Measurements from ENCODE around the gene C1orf21. TPM values are rescaled to one million over a fixed set of nuclear protein-coding genes. Genes with fewer than 3 reads are reported as not detected.

C1orf21 gene
- total RNA-seq, 2 experiments from 2014 or later: 2.6 to 6.1 TPM

GRCh38 chr1:184510110-184510509, 123.3 kb downstream of the C1orf21 start:
- POLR2A ChIA-PET: no interaction called here
- H3K27ac Mint-ChIP-seq: no peak overlapping the region

DNA sequence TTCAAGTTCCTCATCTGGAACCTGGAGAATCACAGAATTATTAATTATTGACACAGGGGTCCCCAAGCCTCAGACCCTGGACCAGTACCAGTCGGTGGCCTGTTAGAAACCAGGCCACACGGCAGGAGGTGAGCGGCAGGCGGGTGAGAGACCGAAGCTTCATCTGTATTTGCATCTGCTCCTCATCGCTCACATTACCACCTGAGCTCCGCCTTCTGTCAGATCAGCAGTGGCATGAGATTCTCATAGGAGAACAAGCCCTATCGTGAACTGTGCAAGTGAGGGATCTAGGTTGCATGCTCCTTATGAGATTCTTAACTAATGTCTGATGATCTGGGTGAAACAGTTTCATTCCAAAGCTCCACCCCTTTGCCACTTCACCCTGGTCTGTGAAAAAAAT, 125.9 kb downstream of the C1orf21 start:
- intact Hi-C loops (cut with DNase I, micrococcal nuclease): no loop called here
- ChIA-PET POLR2A (no interaction called here), CTCF (interaction anchor here (1.8 kb wide), 1 partner anchor 12 kb away, joined by 3 read pairs; no protein-coding TSS in a partner anchor)
- Mint-ChIP-seq H3K36me3 (ENCODE audit: low read depth) (no peaks in the 10 kb centered on the region), H3K4me1 (no peaks in the 10 kb centered on the region), H3K9me3 (ENCODE audit: low read depth) (no peaks in the 10 kb centered on the region), H3K27me3 (peaks cover 4% of the 10 kb centered on the region), H3K27ac (no peak overlapping the region), H3K4me3 (no peak overlapping the region)
- ATAC-seq (no peak), DNase-seq (no peak)

More at GRCh38 chr1:184510110-184510509, 123.3 kb downstream of the C1orf21 start:
- no peaks in the 10 kb centered on the region for H3K27me3 Mint-ChIP-seq
- DNase-seq: no peak
- H3K9me3 Mint-ChIP-seq (ENCODE audit: low read depth): no peaks in the 10 kb centered on the region
- H3K4me3 Mint-ChIP-seq: no peak overlapping the region
- H3K4me1 Mint-ChIP-seq: no peaks in the 10 kb centered on the region
- no peaks in the 10 kb centered on the region for H3K36me3 Mint-ChIP-seq (ENCODE audit: low read depth)
- ATAC-seq: no peak
- intact Hi-C loops (cut with DNase I, micrococcal nuclease): no loop called here
- CTCF ChIA-PET: no interaction called here

- ChIA-PET POLR2A (no interaction called here), CTCF (interaction anchor here (1.8 kb wide), 1 partner anchor 11 kb away, joined by 3 read pairs; no protein-coding TSS in a partner anchor)
- H3K27ac Mint-ChIP-seq: no peak overlapping the region
Observed at GRCh38 chr1:184513421-184513820, 126.6 kb downstream of the C1orf21 start.

GRCh38 chr1:184513966-184514365, 127.1 kb downstream of the C1orf21 start:
- no peaks in the 10 kb centered on the region for H3K9me3 Mint-ChIP-seq (ENCODE audit: low read depth)
- H3K27ac Mint-ChIP-seq: no peak overlapping the region
- H3K36me3 Mint-ChIP-seq (ENCODE audit: low read depth): no peaks in the 10 kb centered on the region
- ChIA-PET CTCF (interaction anchor here (1.8 kb wide), 1 partner anchor 11 kb away, joined by 3 read pairs; no protein-coding TSS in a partner anchor), POLR2A (no interaction called here)
- DNase-seq (no peak), ATAC-seq (no peak)
- peaks cover 9% of the 10 kb centered on the region for H3K27me3 Mint-ChIP-seq
- H3K4me1 Mint-ChIP-seq: no peaks in the 10 kb centered on the region
- intact Hi-C loops (cut with DNase I, micrococcal nuclease): no loop called here
- no peak overlapping the region for H3K4me3 Mint-ChIP-seq

More at GRCh38 chr1:184513421-184513820, 126.6 kb downstream of the C1orf21 start:
- Mint-ChIP-seq H3K9me3 (ENCODE audit: low read depth) (no peaks in the 10 kb centered on the region), H3K4me1 (no peaks in the 10 kb centered on the region), H3K4me3 (no peak overlapping the region), H3K27me3 (peaks cover 5% of the 10 kb centered on the region), H3K36me3 (ENCODE audit: low read depth) (no peaks in the 10 kb centered on the region)
- ATAC-seq (no peak), DNase-seq (no peak)
- intact Hi-C loops (cut with DNase I, micrococcal nuclease): no loop called here

DNA sequence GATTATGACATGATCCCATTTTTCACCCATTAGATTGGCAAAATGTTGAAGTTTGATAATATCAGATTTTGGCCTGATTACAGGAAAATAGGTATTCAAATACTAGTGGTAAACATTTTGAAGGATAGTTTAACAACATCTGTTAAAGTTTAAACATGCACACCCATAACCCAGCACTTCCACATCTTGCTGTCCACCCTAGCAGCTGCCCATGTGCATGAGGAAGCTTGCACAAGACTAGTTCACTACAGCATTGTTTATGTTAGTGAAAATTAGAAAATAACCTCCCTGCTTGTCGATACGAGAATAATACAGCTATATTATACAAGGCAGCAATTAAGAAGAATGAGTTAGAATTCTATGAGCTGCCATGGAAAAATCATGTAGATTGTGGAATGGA, 127.6 kb downstream of the C1orf21 start:
- CTCF ChIA-PET: interaction anchor here (1.8 kb wide), 1 partner anchor 10 kb away, joined by 3 read pairs; no protein-coding TSS in a partner anchor
- Mint-ChIP-seq H3K9me3 (ENCODE audit: low read depth) (no peaks in the 10 kb centered on the region), H3K36me3 (ENCODE audit: low read depth) (no peaks in the 10 kb centered on the region), H3K4me3 (no peak overlapping the region), H3K27me3 (peaks cover 9% of the 10 kb centered on the region), H3K4me1 (no peaks in the 10 kb centered on the region), H3K27ac (no peak overlapping the region)
- ATAC-seq (no peak), DNase-seq (no peak)
- intact Hi-C loops (cut with DNase I, micrococcal nuclease): no loop called here
- POLR2A ChIA-PET: no interaction called here

DNA sequence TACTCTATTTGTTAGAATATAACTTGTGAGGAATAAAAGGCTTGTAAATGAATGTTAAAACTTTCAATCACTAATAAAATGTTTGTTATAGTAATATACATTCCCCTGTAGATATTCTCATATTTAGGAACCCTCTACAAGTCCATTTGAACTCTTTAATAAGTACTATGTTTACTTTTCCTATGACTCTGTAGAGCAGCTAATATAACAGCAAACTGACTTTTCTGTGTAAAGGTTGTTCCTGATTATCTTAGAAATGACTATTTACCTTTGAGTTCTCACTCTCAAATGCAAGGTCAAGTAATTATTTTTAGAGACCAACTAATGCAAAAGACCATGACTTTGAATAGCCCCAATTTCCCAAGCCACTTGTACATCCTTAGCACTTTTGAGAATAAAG, 130.3 kb downstream of the C1orf21 start:
- ATAC-seq (no peak), DNase-seq (no peak)
- Mint-ChIP-seq H3K27me3 (peaks cover 9% of the 10 kb centered on the region), H3K9me3 (ENCODE audit: low read depth) (no peaks in the 10 kb centered on the region), H3K36me3 (ENCODE audit: low read depth) (no peaks in the 10 kb centered on the region), H3K4me3 (no peak overlapping the region), H3K4me1 (no peaks in the 10 kb centered on the region), H3K27ac (no peak overlapping the region)
- intact Hi-C loops (cut with DNase I, micrococcal nuclease): no loop called here
- CTCF ChIA-PET: no interaction called here
- POLR2A ChIA-PET: no interaction called here

- intact Hi-C loops (cut with DNase I, micrococcal nuclease): no loop called here
- DNase-seq (no peak), ATAC-seq (no peak)
- Mint-ChIP-seq H3K9me3 (ENCODE audit: low read depth) (no peaks in the 10 kb centered on the region), H3K27ac (no peak overlapping the region), H3K4me3 (no peak overlapping the region), H3K27me3 (peaks cover 10% of the 10 kb centered on the region), H3K4me1 (no peaks in the 10 kb centered on the region), H3K36me3 (ENCODE audit: low read depth) (no peaks in the 10 kb centered on the region)
- POLR2A ChIA-PET: no interaction called here
- CTCF ChIA-PET: interaction anchor here (0.6 kb wide), 1 partner anchor 258 kb away, joined by 5 read pairs; no protein-coding TSS in a partner anchor
Observed at GRCh38 chr1:184518736-184519357, 132.0 kb downstream of the C1orf21 start.

GRCh38 chr1:184520336-184520735, 133.5 kb downstream of the C1orf21 start:
- Mint-ChIP-seq H3K4me1 (no peaks in the 10 kb centered on the region), H3K27ac (no peak overlapping the region), H3K9me3 (ENCODE audit: low read depth) (no peaks in the 10 kb centered on the region), H3K27me3 (peaks cover 10% of the 10 kb centered on the region), H3K4me3 (no peak overlapping the region), H3K36me3 (ENCODE audit: low read depth) (no peaks in the 10 kb centered on the region)
- intact Hi-C loops (cut with DNase I, micrococcal nuclease): no loop called here
- POLR2A ChIA-PET: no interaction called here
- no peak for DNase-seq
- ATAC-seq: no peak
- CTCF ChIA-PET: interaction anchor here (0.7 kb wide), 1 partner anchor 604 kb away, joined by 3 read pairs; no protein-coding TSS in a partner anchor

GRCh38 chr1:184524248-184524647, 137.4 kb downstream of the C1orf21 start:
- no peak for DNase-seq
- no peaks in the 10 kb centered on the region for H3K36me3 Mint-ChIP-seq (ENCODE audit: low read depth)
- no peaks in the 10 kb centered on the region for H3K4me1 Mint-ChIP-seq
- H3K9me3 Mint-ChIP-seq (ENCODE audit: low read depth): no peaks in the 10 kb centered on the region
- no peak for ATAC-seq
- intact Hi-C loops (cut with DNase I, micrococcal nuclease): no loop called here
- POLR2A ChIA-PET: no interaction called here
- CTCF ChIA-PET: interaction anchor here (0.6 kb wide), 1 partner anchor 314 kb away, joined by 3 read pairs; no protein-coding TSS in a partner anchor
- no peak overlapping the region for H3K27ac Mint-ChIP-seq
- H3K4me3 Mint-ChIP-seq: no peak overlapping the region
- H3K27me3 Mint-ChIP-seq: peaks cover 4% of the 10 kb centered on the region

DNA sequence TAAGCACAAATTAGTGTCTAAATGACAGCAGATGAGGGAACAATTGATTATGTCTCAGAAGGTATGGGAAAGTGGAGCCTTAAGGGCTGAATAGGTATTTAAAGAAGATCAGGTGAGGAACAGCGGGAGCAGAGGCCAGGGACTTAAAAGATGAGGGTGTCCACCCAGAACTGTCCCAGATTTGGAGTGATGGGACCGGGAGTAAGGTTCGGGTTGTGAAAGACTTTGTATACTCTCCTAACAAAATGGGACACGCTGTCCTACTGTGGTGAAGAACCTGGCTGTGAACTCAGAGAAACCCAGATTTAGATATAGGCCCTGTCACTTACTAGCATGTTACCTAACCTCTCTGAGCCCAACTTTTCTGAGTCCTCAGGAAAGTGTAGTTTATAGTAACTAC, 140.6 kb downstream of the C1orf21 start:
- no peaks in the 10 kb centered on the region for H3K36me3 Mint-ChIP-seq (ENCODE audit: low read depth)
- ChIA-PET POLR2A (no interaction called here), CTCF (no interaction called here)
- no peaks in the 10 kb centered on the region for H3K9me3 Mint-ChIP-seq (ENCODE audit: low read depth)
- H3K4me1 Mint-ChIP-seq: no peaks in the 10 kb centered on the region
- no peak overlapping the region for H3K4me3 Mint-ChIP-seq
- intact Hi-C loops (cut with DNase I, micrococcal nuclease): no loop called here
- DNase-seq: no peak
- H3K27me3 Mint-ChIP-seq: peaks cover 7% of the 10 kb centered on the region
- ATAC-seq: no peak
- H3K27ac Mint-ChIP-seq: no peak overlapping the region

DNA sequence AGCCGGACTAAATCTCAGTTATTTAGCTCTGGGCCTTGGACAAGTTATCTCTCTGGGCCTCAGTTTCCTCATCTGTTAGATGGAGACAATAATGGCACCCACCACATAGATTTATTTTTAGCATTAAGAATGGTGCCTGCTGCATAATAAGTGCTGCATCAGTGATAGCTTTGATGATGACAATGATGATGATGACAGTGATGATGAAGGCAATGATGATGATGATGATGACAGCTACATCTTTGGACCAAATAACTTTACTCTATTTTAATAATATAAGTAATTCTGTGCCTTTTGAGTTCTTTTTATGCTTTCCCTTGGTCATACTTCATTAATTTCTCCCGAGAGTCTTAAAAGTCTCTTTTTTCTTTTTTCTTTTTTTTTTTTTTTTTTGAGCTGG, 143.4 kb downstream of the C1orf21 start:
- intact Hi-C loops (cut with DNase I, micrococcal nuclease): no loop called here
- DNase-seq (no peak), ATAC-seq (no peak)
- H3K36me3 Mint-ChIP-seq (ENCODE audit: low read depth): no peaks in the 10 kb centered on the region
- H3K27ac Mint-ChIP-seq: no peak overlapping the region
- no peaks in the 10 kb centered on the region for H3K9me3 Mint-ChIP-seq (ENCODE audit: low read depth)
- peaks cover 15% of the 10 kb centered on the region for H3K27me3 Mint-ChIP-seq
- ChIA-PET CTCF (no interaction called here), POLR2A (no interaction called here)
- H3K4me3 Mint-ChIP-seq: no peak overlapping the region
- H3K4me1 Mint-ChIP-seq: no peaks in the 10 kb centered on the region

- intact Hi-C loops (cut with DNase I, micrococcal nuclease): no loop called here
Observed at GRCh38 chr1:184531296-184531695, 144.5 kb downstream of the C1orf21 start.

More at GRCh38 chr1:184531296-184531695, 144.5 kb downstream of the C1orf21 start:
- DNase-seq: no peak
- Mint-ChIP-seq H3K9me3 (ENCODE audit: low read depth) (no peaks in the 10 kb centered on the region), H3K4me3 (no peak overlapping the region), H3K36me3 (ENCODE audit: low read depth) (no peaks in the 10 kb centered on the region), H3K4me1 (no peaks in the 10 kb centered on the region), H3K27ac (no peak overlapping the region), H3K27me3 (peaks cover 14% of the 10 kb centered on the region)
- no peak for ATAC-seq
- ChIA-PET CTCF (interaction anchor here (1.8 kb wide), 1 partner anchor 11 kb away, joined by 4 read pairs; no protein-coding TSS in a partner anchor), POLR2A (no interaction called here)

All from activated CD4-positive, alpha-beta T cell treated with anti-CD3 and anti-CD28 coated beads for 36 hours (primary cell).